ENCODE results near the gene GJA1. TPM values are rescaled to one million over a fixed set of nuclear protein-coding genes. Genes with fewer than 3 reads are reported as not detected.

The GJA1 gene
- polyA plus RNA-seq, 1 donor (not counting 4 experiments of a cell fraction or from before 2014, with no cell fraction given) = 164 TPM

DNA sequence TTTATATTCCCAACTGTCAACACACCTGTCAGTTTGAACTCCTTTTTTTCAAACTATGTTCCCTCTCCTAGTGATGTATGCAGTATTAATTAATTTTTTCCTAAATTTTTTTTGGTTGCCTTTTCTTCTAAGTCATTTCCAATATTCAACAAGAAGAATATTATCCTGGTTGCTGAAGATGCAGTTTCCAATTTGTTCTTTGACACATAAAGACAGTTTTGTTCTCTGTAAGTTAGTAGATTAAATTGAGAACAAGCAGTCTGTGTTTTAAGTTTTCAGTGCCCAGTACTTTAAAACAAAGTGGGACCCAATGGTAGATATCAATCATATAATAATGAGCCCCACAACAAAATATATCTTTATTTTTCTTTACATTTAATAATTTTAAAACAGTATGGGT is 47.3 kb downstream of the GJA1 start:
- peak overlapping the region; percentile 42 for H3K27ac ChIP-seq (ENCODE audit: control insufficient read depth, insufficient read depth, low read length)
- no peak overlapping the region for H3K4me2 ChIP-seq (ENCODE audit: control insufficient read depth, extremely low read depth, insufficient read depth, low read depth, low read length)
- H3K4me3 ChIP-seq (ENCODE audit: control insufficient read depth in 2 of 3, extremely low read depth in 1 of 3, insufficient read depth in 2 of 3, low read depth in 1 of 3, low read length in 3 of 3) = no peak overlapping the region
- H2AFZ ChIP-seq (ENCODE audit: control insufficient read depth, low read length) = no peak overlapping the region
- H3K9ac ChIP-seq (ENCODE audit: control insufficient read depth, extremely low read depth, insufficient read depth, low read length) = no peak overlapping the region
- H3K27me3 ChIP-seq (ENCODE audit: control insufficient read depth, extremely low read depth, insufficient read depth, low read length) = no peaks in the 10 kb centered on the region
- H3K36me3 ChIP-seq (ENCODE audit: control insufficient read depth in 2 of 2, extremely low read depth in 1 of 2, insufficient read depth in 2 of 2, low read length in 2 of 2) = no peaks in the 10 kb centered on the region
- no peaks in the 10 kb centered on the region for H3K9me3 ChIP-seq (ENCODE audit: control insufficient read depth, low read depth, low read length)
- no peaks in the 10 kb centered on the region for H3K79me2 ChIP-seq (ENCODE audit: control insufficient read depth, insufficient read depth, low read length)
- dilution Hi-C loops (cut with MboI; ENCODE audit: extremely low pct_ligation_motif_present, low sequenced_read_pairs) = no loop called here
- H3K9me1 ChIP-seq (ENCODE audit: control insufficient read depth, extremely low read depth, insufficient read depth, low read length) = no peaks in the 10 kb centered on the region
- FAIRE-seq = no peak
- H3K4me1 ChIP-seq (ENCODE audit: control insufficient read depth, extremely low read depth, insufficient read depth, low read length) = peaks cover 13% of the 10 kb centered on the region
- H4K20me1 ChIP-seq (ENCODE audit: control insufficient read depth, extremely low read depth, insufficient read depth, low read length) = no peaks in the 10 kb centered on the region
- DNase-seq (ENCODE audit: low read depth, low spot score) = no peak
- TF ChIP-seq, protein P1, sequence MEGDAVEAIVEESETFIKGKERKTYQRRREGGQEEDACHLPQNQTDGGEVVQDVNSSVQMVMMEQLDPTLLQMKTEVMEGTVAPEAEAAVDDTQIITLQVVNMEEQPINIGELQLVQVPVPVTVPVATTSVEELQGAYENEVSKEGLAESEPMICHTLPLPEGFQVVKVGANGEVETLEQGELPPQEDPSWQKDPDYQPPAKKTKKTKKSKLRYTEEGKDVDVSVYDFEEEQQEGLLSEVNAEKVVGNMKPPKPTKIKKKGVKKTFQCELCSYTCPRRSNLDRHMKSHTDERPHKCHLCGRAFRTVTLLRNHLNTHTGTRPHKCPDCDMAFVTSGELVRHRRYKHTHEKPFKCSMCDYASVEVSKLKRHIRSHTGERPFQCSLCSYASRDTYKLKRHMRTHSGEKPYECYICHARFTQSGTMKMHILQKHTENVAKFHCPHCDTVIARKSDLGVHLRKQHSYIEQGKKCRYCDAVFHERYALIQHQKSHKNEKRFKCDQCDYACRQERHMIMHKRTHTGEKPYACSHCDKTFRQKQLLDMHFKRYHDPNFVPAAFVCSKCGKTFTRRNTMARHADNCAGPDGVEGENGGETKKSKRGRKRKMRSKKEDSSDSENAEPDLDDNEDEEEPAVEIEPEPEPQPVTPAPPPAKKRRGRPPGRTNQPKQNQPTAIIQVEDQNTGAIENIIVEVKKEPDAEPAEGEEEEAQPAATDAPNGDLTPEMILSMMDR (optimal IDR thresholded peaks at IDR 0.05 in 1 of 3, IDR thresholded peaks at IDR 0.05 in 1 of 3, conservative IDR thresholded peaks at IDR 0.05 in 1 of 3; ENCODE audit: extremely low read depth in 1 of 3, insufficient read depth in 2 of 3, low read length in 3 of 3) = no peak
- no peak for TF ChIP-seq EZH2 (IDR thresholded peaks at IDR 0.05; ENCODE audit: low read length)

DNA sequence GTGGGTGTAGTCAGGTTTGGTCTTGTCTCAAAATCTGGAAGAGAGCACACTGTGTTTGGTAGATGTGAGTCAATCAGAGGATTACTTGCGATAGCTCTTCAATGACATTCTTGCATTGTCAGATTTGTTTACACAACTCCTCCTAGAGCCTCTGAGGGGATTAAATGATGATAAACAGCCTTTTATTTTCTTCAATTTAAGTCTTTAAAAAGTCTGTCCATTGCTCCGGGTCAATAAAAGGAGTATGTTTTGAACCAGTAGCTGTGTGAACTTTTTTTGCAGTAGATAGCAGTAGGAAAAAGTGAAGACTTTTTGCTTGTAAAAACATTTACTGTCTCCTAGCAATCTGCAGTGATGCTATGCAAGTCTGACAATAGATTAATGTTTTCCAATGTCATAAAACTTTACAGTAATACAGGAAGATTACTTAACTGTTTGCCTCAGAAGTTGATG is 49.9 kb downstream of the GJA1 start:
- FAIRE-seq (peak; percentile 56), DNase-seq (ENCODE audit: low read depth, low spot score) (no peak)
- H4K20me1 ChIP-seq (ENCODE audit: control insufficient read depth, extremely low read depth, insufficient read depth, low read length) = no peaks in the 10 kb centered on the region
- H3K9ac ChIP-seq (ENCODE audit: control insufficient read depth, extremely low read depth, insufficient read depth, low read length) = no peak overlapping the region
- H3K9me3 ChIP-seq (ENCODE audit: control insufficient read depth, low read depth, low read length) = no peaks in the 10 kb centered on the region
- peak overlapping the region; percentile 51 for H3K27ac ChIP-seq (ENCODE audit: control insufficient read depth, insufficient read depth, low read length)
- H3K4me2 ChIP-seq (ENCODE audit: control insufficient read depth, extremely low read depth, insufficient read depth, low read depth, low read length) = peak overlapping the region; percentile 57
- H3K4me3 ChIP-seq (ENCODE audit: control insufficient read depth in 2 of 3, extremely low read depth in 1 of 3, insufficient read depth in 2 of 3, low read depth in 1 of 3, low read length in 3 of 3) = no peak overlapping the region
- dilution Hi-C loops (cut with MboI; ENCODE audit: extremely low pct_ligation_motif_present, low sequenced_read_pairs) = no loop called here
- no peak overlapping the region for H2AFZ ChIP-seq (ENCODE audit: control insufficient read depth, low read length)
- no peaks in the 10 kb centered on the region for H3K27me3 ChIP-seq (ENCODE audit: control insufficient read depth, extremely low read depth, insufficient read depth, low read length)
- H3K36me3 ChIP-seq (ENCODE audit: control insufficient read depth in 2 of 2, extremely low read depth in 1 of 2, insufficient read depth in 2 of 2, low read length in 2 of 2) = no peaks in the 10 kb centered on the region
- H3K79me2 ChIP-seq (ENCODE audit: control insufficient read depth, insufficient read depth, low read length) = no peaks in the 10 kb centered on the region
- no peak for TF ChIP-seq EZH2 (IDR thresholded peaks at IDR 0.05; ENCODE audit: low read length)
- TF ChIP-seq, protein P1 (optimal IDR thresholded peaks at IDR 0.05 in 1 of 3, IDR thresholded peaks at IDR 0.05 in 1 of 3, conservative IDR thresholded peaks at IDR 0.05 in 1 of 3; ENCODE audit: extremely low read depth in 1 of 3, insufficient read depth in 2 of 3, low read length in 3 of 3) = no peak
- peaks cover 13% of the 10 kb centered on the region for H3K4me1 ChIP-seq (ENCODE audit: control insufficient read depth, extremely low read depth, insufficient read depth, low read length)
- no peaks in the 10 kb centered on the region for H3K9me1 ChIP-seq (ENCODE audit: control insufficient read depth, extremely low read depth, insufficient read depth, low read length)

Data from keratinocyte (primary cell).